Activated B cell treated with CpG ODN at 0.5 μM for 24 hours (primary cell): ENCODE data around the gene SIGLEC1. TPM values are rescaled to one million over a fixed set of nuclear protein-coding genes. Genes with fewer than 3 reads are reported as not detected.

Experiments used
- ATAC-seq: fragments of 200-7000 bp; cut with Tn5 transposase; one replicate; pipeline ENCODE4 v1.10.0; 2021; ENCODE audit warnings: low read depth, mild to moderate bottlenecking, moderate library complexity
- CTCF ChIA-PET: fragments of 350-600 bp; sonication (Branson Sonifier 250); formaldehyde crosslinking; loops from one replicate; lab custom pipeline; 2021; ENCODE audit warnings: antibody characterized with exemption; lab: Charles Lee
- POLR2A ChIA-PET: fragments of 350-600 bp; sonication (Branson Sonifier 250); formaldehyde crosslinking; loops from one replicate; lab custom pipeline; 2021; ENCODE audit warnings: antibody characterized with exemption; lab: Charles Lee
- DNase-seq: peaks from one replicate; pipeline ENCODE4 v3.0.0; 2022
- H3K27ac Mint-ChIP-seq: one replicate; pipeline ENCODE4 v1.8.0; 2020; ENCODE audit warnings: mixed read lengths
- H3K27me3 Mint-ChIP-seq: one replicate; pipeline ENCODE4 v1.8.0; 2021; ENCODE audit warnings: mixed read lengths
- H3K36me3 Mint-ChIP-seq: one replicate; pipeline ENCODE4 v1.8.0; 2021; ENCODE audit warnings: low read depth, mixed read lengths
- H3K4me1 Mint-ChIP-seq: one replicate; pipeline ENCODE4 v1.8.0; 2021; ENCODE audit warnings: mixed read lengths
- H3K4me3 Mint-ChIP-seq: one replicate; pipeline ENCODE4 v1.8.0; 2020; ENCODE audit warnings: mild to moderate bottlenecking, mixed read lengths
- H3K9me3 Mint-ChIP-seq: one replicate; pipeline ENCODE4 v1.8.0; 2020; ENCODE audit warnings: mixed read lengths
- CTCF ChIP-seq: fragments of 200-600 bp; IDR thresholded peaks from one replicate; pipeline ENCODE4 v1.8.0; 2022; ENCODE audit warnings: antibody characterized with exemption, mild to moderate bottlenecking
- intact Hi-C: fragments of 100-400 bp; cut with micrococcal nuclease; formaldehyde crosslinking; loops from one replicate; pipeline ENCODE4 v1.15.1; 2024
- total RNA-seq: library from RNA; stranded (reverse); gene quantifications from 2 replicates; pipeline ENCODE4 v1.2.3, GENCODE V29; 2022

SIGLEC1 gene
- total RNA-seq, 1 donor from 2014 or later, result not detected

- ChIA-PET POLR2A (no interaction called here), CTCF (interaction anchor here (0.5 to 1.8 kb wide), 8 partner anchors 9 to 357 kb away, joined by 3 to 9 read pairs (median 6); no protein-coding TSS in a partner anchor)
- DNase-seq (no peak), ATAC-seq (no peak)
- Mint-ChIP-seq H3K27ac (no peak overlapping the region), H3K36me3 (no peaks in the 10 kb centered on the region), H3K9me3 (no peaks in the 10 kb centered on the region), H3K4me1 (no peaks in the 10 kb centered on the region), H3K4me3 (no peak overlapping the region), H3K27me3 (peaks cover 4% of the 10 kb centered on the region)
- TF ChIP-seq CTCF, result no peak
- intact Hi-C loops, result loop anchor here (1.0 kb wide), 2 partner anchors 35 to 148 kb away; no protein-coding TSS in a partner anchor
Measured at GRCh38 chr20:3711484-3711941, 887 bp downstream of the SIGLEC1 start.

GRCh38 chr20:3710703-3711483 is 1.5 kb downstream of the SIGLEC1 start:
- no peaks in the 10 kb centered on the region for H3K9me3 Mint-ChIP-seq
- intact Hi-C loops, result loop anchor here (1.0 kb wide), 2 partner anchors 35 to 148 kb away; no protein-coding TSS in a partner anchor
- ATAC-seq (peak; percentile 42), DNase-seq (peak; percentile 65)
- H3K27me3 Mint-ChIP-seq, result peaks cover 4% of the 10 kb centered on the region
- no peaks in the 10 kb centered on the region for H3K4me1 Mint-ChIP-seq
- H3K4me3 Mint-ChIP-seq, result no peak overlapping the region
- TF ChIP-seq CTCF, result peak; percentile 61
- POLR2A ChIA-PET, result no interaction called here
- H3K27ac Mint-ChIP-seq, result no peak overlapping the region
- CTCF ChIA-PET, result interaction anchor here (0.5 to 1.8 kb wide), 10 partner anchors 9 to 357 kb away, joined by 3 to 9 read pairs (median 4); no protein-coding TSS in a partner anchor
- no peaks in the 10 kb centered on the region for H3K36me3 Mint-ChIP-seq

GRCh38 chr20:3710011-3710466 is 2.4 kb downstream of the SIGLEC1 start:
- DNase-seq (no peak), ATAC-seq (no peak)
- Mint-ChIP-seq H3K4me1 (no peaks in the 10 kb centered on the region), H3K9me3 (no peaks in the 10 kb centered on the region), H3K27me3 (peaks cover 4% of the 10 kb centered on the region), H3K36me3 (no peaks in the 10 kb centered on the region), H3K27ac (no peak overlapping the region), H3K4me3 (no peak overlapping the region)
- intact Hi-C loops, result no loop called here
- TF ChIP-seq CTCF, result no peak
- ChIA-PET POLR2A (interaction anchor here (0.5 kb wide), 1 partner anchor 122 kb away, joined by 6 read pairs; no protein-coding TSS in a partner anchor), CTCF (interaction anchor here (0.8 to 1.8 kb wide), 7 partner anchors 10 to 383 kb away, joined by 3 to 8 read pairs (median 5); no protein-coding TSS in a partner anchor)

- no peak overlapping the region for H3K27ac Mint-ChIP-seq
Measured at GRCh38 chr20:3707508-3707899, 4.9 kb downstream of the SIGLEC1 start.

More at GRCh38 chr20:3707508-3707899, 4.9 kb downstream of the SIGLEC1 start:
- CTCF ChIA-PET, result interaction anchor here (0.8 kb wide), 1 partner anchor 9 kb away, joined by 3 read pairs; no protein-coding TSS in a partner anchor
- Mint-ChIP-seq H3K9me3 (no peaks in the 10 kb centered on the region), H3K4me1 (no peaks in the 10 kb centered on the region), H3K27me3 (peaks cover 9% of the 10 kb centered on the region), H3K4me3 (no peak overlapping the region), H3K36me3 (no peaks in the 10 kb centered on the region)
- POLR2A ChIA-PET, result no interaction called here
- intact Hi-C loops, result no loop called here
- ATAC-seq (no peak), DNase-seq (no peak)
- no peak for TF ChIP-seq CTCF
